HG03342 (cell line): ENCODE measurements around the gene TCP11L2.
A peak's percentile ranks its signal among the peaks of the same experiment; 100 is the strongest.

Source experiments
- ATAC-seq: cut with Tn5 transposase; IDR thresholded peaks from one replicate; pipeline ENCODE4 v1.9.1; 2021; ENCODE audit warnings: mild to moderate bottlenecking, moderate library complexity; ENCODE audit not compliant: unreplicated experiment

Gene TCP11L2

DNA sequence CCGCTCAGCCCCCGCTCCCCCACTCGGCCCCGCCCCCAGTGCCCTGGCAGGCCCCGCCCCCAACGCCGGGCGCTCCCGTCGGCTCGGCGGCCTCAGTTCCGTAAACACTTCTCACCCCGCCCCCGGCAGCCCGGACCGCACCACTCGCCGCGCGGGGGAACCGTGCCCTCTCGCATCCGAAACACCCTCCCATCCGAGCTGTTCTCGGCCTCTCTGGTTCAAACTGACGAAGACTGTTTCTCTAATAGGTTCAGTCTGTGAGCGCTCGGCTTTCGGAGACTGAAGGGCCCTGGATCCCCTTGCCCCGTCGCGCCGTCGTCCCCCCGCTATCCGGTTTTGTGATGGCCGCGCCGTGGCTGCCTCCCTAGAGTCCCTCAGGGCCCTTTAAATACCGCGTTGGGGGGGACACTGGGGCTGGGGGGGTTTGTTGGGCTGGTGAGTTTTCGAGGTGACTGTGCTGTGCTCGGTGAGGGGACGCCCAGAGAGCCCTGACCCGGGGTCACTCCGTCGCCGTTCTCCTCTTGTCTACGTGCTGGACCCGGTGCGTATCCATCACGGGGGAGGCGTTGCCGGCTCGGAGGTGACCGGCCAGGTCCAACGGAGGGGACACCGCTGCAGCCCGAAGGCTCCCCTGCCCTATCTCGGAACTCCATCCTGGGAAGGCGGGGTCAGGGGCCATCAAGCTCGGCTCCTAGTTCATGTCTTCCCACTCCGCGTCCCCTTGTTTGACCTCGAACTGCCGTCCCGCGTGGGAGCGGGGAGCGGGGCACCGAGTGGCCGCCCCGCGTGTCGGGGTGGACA lies at the start of gene TCP11L2:
Gene TCP11L2, plus strand, starts transcription at position 333 of the 801 bp plus-strand sequence. CDS start 8,343 bp downstream, outside the sequence.
- ATAC-seq = peak; percentile 70

DNA sequence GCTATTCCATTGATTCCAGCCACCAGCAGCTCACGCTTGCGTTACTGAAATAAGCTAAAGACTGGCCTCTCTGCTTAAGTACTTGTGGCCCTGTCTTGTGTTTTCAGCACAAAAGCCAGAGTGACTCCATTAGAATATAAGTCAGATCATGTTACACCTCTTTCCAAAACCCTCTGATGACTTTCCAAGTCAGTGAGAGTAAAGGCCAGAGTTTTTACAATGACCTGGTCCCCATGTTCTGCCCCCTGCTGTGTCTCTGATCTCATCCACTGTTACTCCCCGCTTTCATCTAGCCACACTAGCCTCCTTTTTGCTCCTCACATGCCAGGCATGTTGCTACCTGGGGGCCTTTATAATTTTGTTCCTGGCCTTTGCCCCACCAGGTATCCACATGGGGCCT lies 47.8 kb upstream of the TCP11L2 start:
- no peak for ATAC-seq

GRCh38 chr12:106255493-106255892 lies 47.0 kb upstream of the TCP11L2 start:
- no peak for ATAC-seq

GRCh38 chr12:106255952-106256351 lies 46.6 kb upstream of the TCP11L2 start:
- ATAC-seq = no peak

DNA sequence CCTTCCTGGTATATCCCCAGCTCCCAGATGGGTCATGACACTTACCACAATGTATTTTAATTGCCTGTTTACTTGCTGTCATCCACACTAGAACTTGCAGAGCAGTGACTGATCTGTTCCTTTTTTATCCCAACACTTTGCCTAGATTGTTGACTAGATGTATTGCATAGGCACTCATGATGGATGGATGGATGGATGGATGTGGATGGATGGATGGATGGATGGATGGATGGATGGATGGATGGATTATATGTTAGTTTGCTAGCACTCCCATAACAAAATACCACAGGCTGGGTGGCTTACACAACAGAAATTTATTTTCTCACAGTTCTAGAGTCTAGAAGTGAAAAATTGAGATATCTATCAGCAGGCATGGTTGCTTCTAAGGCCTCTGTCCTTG lies 46.0 kb upstream of the TCP11L2 start:
- ATAC-seq = no peak

DNA sequence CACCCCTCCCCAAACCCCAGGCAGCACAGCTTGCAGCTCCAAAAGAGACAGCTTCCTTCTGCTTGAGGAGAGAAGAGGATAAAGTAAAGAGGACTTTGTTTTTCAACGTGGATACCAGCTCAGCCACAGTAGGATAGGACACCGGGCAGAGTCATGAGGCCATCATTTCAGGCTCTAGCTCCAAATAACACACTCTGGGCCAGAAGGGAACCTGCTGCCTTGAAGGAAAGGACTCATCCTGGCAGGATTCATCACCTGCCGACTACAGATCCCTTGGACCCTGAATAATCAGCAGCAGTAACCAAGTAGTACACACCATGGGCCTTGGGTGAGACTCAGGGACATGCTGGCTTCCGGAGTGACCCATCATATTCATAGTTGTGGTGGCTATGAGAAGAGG lies 44.3 kb upstream of the TCP11L2 start:
- ATAC-seq = no peak

GRCh38 chr12:106258935-106259334 lies 43.6 kb upstream of the TCP11L2 start:
- ATAC-seq = no peak

DNA sequence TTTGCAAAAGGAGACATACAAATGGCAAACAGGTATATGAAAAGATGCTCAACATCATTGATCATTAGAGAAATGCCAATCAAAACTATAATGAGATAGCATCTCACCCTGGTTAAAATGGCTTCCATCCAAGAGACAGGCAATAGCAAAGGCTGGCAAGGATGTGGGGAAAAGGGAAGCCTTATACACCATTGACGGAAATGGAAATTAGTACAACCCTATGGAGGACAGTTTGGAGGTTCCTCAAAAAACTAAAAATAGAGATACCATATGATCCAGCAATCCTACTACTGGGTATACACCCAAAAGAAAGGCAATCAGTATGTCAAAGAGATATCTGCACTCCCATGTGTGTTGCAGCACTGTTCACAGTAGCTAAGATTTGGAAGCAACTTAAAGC lies 37.4 kb upstream of the TCP11L2 start:
- no peak for ATAC-seq

DNA sequence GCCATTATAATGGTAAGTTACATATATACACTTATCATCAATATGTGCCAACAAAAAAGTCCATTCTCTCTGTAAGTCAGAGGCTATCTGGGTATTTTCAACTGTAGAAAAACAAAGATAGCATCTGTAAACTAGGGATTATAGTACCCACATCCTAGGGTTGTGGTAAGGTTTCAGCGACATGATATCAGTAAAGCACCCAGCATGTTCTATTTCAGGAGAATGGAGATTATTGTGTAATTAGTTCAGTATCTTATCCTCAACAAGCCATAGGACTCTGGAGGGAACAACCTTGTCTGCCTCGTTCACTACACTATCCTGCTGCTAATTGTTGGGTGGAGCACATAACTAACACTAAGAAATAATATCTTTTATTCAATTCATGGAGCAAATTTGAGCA lies 35.0 kb upstream of the TCP11L2 start:
- no peak for ATAC-seq

- ATAC-seq = no peak
These were observed 33.3 kb upstream of the TCP11L2 start for GRCh38 chr12:106269150-106269771.

- no peak for ATAC-seq
These were observed 30.7 kb upstream of the TCP11L2 start for GRCh38 chr12:106271575-106272505.

- no peak for ATAC-seq
These were observed 29.0 kb upstream of the TCP11L2 start for GRCh38 chr12:106273491-106273890.

DNA sequence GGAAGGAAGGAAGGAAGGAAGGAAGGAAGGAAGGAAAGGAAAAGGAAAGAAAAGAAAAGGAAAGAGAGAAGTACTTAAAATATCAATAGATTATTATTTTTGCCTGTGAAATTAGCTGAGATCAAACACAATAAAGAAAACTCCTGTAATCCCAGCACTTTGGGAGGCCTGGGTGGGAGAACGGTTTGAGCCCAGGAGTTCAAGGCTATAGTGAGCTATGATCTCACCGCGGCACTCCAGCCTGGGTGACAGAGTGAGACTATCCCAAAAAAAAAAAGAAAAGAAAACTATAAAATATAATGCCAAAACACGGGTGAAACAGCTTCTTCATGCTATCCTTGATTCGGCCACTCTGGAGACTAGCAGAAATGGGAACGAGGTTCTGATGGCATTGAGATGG lies 28.5 kb upstream of the TCP11L2 start:
- ATAC-seq = no peak

- no peak for ATAC-seq
These were observed 27.9 kb upstream of the TCP11L2 start for GRCh38 chr12:106274575-106275121.

- no peak for ATAC-seq
These were observed 27.1 kb upstream of the TCP11L2 start for GRCh38 chr12:106275458-106275857.

DNA sequence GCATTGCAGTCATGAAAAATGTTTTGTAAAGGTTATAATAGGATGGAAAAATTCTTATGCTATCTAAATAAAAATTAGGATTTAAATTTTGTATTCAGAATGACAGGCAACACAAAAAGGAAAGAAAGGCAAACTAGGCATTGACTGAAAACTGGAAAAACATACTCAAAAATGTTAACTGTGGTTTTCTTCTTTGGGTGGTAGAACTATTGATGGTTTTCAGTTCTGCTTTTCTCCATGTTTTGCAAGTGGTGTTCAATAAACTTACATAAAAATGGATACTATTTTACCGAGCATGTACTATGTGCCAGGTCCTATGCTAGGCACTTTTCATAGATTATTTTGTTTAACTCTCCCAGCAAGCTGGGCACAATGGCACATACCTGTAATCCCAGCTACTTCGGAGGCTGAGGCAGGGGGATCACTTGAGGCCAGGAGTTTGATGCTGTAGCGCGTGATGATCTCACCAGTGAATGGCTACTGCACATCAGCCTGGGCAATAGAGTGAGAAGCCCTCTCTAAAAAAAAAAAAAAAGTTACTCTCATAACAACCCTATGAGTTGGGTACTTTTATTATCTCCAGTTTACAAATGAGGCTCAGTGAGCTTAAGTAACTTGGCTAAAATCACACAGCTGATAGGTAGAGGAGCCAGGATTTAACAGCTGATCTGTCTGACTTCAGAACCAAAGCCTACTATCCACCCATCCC lies 26.3 kb upstream of the TCP11L2 start:
- ATAC-seq = peak; percentile 88

- no peak for ATAC-seq
These were observed 22.4 kb upstream of the TCP11L2 start for GRCh38 chr12:106280106-106280505.

DNA sequence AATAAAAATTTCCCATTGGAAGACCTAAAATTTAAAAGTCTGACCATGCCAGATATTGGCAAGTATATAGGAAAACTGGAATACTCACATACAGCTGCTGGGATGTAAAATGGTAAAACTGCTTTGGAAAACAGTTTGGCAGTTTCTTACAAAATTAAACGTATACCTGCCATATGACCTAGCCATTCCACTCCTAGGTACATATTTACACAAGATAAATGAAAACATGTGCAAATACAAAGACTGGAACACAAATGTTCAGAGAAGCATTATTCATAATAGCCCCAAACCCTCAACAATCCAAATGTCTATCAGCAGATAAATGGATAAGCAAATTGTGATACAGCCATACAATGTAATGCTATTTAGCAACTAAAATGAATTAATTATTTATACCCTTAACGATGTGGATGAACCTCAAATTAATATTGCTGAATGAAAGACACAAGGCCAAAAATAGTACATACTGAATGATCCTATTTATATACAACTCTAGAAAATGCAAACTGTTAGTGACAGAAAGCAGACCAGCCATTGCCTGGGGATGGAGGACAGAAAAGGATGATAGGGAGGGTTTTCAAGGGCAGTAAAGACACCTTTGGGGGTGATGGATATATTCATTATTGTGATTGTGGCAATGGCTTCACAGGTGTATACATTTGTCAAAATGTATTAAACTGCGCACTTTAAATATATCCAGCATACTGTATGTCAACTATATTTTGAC lies 21.3 kb upstream of the TCP11L2 start:
- ATAC-seq = no peak

DNA sequence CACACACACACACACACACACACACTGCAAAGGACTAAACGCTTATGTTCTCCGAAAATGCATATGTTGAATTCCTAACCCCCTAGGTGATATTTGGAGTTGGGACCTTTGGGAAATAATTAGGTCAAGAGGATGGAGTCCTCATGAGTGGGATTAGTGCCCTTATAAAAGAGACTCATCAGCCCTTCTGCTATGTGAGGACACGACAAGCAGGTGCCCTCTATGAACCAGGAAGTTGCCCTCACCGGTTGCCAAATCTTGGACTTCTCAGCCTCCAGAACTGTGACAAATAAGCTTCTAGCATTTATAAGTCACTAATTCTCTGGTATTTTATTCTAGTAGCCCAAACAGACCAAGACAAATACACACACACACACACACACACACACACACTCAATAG lies 20.7 kb upstream of the TCP11L2 start:
- no peak for ATAC-seq
